Epithelial cell of esophagus (primary cell): Measurements from ENCODE around the gene ADAM12.

ENCODE experiments used
- DNase-seq: peaks from one replicate; pipeline ENCODE4 v3.0.0; 2010; ENCODE audit warnings: low read depth
- H3K4me3 ChIP-seq: 2 replicates; pipeline ENCODE4 v1.5.1; 2011; ENCODE audit warnings: mild to moderate bottlenecking, low read length, control low read depth
- CTCF ChIP-seq: IDR thresholded peaks from 2 replicates; pipeline ENCODE4 v1.5.1; 2011; ENCODE audit warnings: low read depth, mild to moderate bottlenecking, low read length, control low read depth, inconsistent platforms; ENCODE audit not compliant: insufficient read depth; ENCODE audit errors: missing control alignments

ADAM12 gene

DNA sequence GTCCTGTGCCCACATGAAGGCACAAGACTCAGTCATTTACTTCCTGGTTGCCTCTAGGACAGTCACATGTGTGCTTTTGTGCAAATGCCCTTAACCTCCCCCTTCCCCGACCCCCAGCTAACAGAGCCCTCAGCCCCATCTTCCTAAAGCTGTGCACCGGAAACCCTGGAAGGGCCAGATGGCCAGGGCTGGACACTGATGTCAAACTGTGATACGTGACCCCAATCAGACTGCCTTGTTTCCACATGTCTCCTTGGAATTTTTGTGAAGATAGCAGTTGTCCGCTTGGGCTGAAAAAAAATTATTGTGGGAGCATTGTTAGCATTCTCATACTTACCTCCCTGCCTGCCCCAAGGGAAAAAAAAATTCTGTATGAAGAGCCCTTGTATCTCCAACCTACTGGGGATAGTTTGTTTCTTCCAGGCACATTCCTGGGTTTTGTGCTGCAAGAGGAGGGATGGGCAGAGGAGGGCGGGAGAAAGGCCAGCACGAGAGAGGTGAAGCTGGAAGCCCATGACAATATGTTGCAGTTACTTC is 17.0 kb upstream of the ADAM12 start:
- TF ChIP-seq CTCF = no peak
- no peak overlapping the region for H3K4me3 ChIP-seq
- no peak for DNase-seq

GRCh38 chr10:126402721-126403695 is 14.7 kb upstream of the ADAM12 start:
- no peak for DNase-seq
- no peak for TF ChIP-seq CTCF

GRCh38 chr10:126400641-126401040 is 12.4 kb upstream of the ADAM12 start:
- no peak overlapping the region for H3K4me3 ChIP-seq
- no peak for DNase-seq
- no peak for TF ChIP-seq CTCF

More at GRCh38 chr10:126402721-126403695, 14.7 kb upstream of the ADAM12 start:
- H3K4me3 ChIP-seq = no peak overlapping the region

- no peak for DNase-seq
- no peak for TF ChIP-seq CTCF
- no peak overlapping the region for H3K4me3 ChIP-seq
Observed at GRCh38 chr10:126398924-126399323, 10.6 kb upstream of the ADAM12 start.

DNA sequence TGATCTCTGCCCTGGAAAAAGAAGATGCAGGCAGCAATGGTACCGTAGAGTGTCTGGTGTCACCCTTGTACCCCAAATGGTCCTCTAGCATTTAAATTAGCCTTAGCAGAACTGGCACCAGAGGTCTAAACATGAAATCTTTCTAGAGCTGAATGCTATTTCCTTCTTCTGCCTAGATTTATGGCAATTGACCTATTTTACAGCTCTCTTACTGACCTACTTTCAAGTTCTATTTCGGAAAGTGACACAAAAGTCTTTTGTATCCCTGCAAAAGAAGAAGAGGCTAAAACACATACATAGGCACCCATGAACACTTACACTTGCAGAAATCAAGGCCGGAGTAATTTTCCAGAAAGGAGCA is 10.1 kb upstream of the ADAM12 start:
- TF ChIP-seq CTCF = no peak
- DNase-seq = no peak
- no peak overlapping the region for H3K4me3 ChIP-seq

- peak; percentile 93 for DNase-seq
- no peak overlapping the region for H3K4me3 ChIP-seq
- no peak for TF ChIP-seq CTCF
Observed at GRCh38 chr10:126397640-126398382, 9.5 kb upstream of the ADAM12 start.
